ENCODE results near the gene C11orf68.

C11orf68 gene

DNA sequence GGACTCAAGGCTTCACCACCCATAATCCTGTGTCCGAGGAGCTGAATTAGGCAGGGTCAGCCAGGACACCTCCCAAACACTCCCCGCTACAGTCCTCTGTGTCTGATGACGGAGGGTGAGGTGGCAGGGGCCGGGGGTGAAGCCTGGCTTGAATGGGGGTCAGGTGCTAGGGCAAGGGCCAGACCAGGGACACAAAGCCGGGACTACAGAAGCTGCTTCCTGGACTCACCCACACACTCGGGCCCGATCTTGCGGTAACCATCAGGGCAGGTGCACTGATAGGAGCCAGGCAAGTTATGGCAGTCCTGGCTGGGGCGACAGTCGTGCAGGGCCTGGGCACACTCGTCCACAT lies 48.6 kb downstream of the C11orf68 start:
- no peak for DNase-seq

DNA sequence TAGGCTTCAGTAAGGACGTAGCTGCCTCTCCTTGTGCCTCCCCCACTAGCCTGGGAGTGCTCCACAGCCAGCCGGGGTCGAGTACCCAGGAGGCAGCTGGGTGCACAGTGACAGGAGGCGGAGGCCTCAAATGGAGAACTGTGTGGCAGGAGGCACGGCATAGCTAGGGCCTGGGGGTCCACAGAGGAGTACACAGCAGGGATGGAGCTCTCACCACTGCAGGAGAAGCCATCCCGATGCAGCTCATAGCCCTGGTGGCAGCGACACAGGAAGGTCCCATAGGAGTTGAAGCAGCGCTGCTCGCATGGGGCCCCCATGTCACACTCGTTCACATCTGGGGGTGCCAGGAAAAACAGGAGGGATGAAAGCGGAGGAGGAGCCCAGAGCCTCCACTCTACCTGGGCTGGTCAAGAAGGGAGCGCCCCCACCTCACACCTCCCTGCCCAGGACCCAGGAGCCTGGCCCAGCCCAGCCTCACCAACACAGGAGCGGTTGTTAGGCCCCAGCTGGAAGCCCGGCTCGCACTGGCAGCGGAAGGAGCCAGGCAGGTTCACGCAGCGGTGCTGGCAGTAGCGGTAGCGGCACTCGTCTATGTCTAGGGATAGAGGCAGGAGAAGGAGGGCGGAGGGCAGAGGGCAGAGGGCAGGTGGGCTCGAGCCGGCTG lies 49.1 kb downstream of the C11orf68 start:
- DNase-seq = no peak

DNA sequence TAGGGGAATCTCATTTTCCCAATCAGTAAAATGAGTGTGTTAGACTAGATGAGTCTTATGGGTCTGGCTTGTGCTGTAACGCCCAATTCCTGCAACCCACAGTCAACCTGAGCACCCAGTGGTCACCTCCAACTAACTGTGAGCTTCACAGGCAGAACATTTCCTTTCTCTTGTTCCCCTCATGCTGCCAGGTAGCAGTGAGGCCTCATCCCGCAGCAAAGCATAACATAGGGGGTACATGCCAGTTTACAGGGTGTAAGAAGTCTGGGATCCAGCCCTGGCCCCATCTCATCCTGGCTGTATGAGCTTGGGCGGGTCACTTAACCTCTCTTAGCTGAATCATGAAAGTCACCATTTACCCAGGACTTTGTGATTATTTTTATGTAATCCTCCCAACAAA lies 50.0 kb downstream of the C11orf68 start:
- DNase-seq = no peak

DNA sequence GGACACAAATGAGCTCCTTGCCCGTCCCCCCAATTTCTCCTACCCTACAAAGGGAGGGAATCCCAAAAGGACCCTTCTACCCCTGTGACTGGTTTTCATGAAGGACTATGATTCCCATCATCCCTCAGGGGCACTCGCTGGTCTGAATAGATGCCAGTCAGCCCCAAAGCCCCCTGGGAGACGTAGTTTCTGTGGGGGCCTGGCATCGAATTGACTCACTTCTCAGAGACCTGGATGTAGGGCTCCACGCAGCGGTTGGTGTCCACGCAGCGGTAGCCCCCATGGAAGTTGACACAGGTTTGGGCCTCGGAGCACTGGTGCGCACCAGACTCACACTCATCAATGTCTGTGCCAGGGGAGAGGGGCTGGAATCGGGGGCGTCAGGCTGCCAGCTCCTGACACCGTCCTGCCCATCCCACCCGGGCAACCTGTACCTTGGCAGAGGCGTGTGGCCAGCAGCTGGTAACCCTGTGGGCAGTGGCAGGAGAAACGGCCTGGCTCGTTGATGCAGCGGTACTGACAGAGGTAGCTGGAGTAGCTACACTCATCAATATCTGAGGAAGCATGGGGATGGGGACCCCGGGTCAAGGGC lies 50.7 kb downstream of the C11orf68 start:
- peak; percentile 34 for DNase-seq

DNA sequence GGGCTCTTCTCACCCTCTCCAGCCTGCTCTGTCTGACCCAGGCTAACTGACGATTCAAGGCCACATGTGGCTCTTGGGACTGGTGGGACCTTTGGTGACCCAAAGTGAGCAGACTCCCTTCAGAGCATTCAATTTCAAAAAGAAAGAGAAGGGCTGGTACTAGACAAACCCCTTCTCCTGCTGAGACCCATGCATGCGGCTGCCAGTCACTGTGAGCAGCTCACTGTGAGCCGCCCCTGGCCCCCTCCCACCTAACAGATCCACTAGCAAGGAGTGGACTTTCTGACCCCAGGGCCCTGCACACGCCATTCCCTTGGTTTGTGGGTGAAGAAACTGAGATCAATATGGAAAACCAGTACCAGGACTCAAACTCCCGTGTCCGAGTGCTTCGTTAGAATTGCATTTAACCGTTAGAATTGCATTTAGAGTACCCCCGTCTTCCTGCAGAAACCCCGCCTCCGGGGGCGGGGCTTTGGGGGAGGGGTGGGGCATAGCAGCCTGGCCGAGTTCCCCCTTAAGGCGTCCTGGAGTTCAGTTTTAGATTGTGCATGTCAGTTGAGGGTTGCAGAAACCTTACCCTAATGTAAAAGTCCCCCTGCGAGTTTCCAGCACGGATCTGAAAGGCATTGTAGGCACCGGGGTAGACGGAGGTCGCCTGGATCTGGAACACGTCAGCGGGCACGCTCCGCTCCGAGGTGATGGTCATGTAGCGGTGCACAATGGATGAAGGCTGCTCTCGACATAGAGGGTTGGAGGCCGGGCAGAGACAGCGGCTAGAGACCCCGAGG lies 51.4 kb downstream of the C11orf68 start:
- no peak for DNase-seq
